GM19193 (cell line): ENCODE results near the gene FRY.

Experiments used
- POLR2A ChIP-seq: IDR thresholded peaks from 4 replicates; pipeline ENCODE4 v1.6.1; 2011; ENCODE audit not compliant: insufficient read depth, insufficient read length; ENCODE audit errors: extremely low read depth

The FRY gene

GRCh38 chr13:32278426-32278825, 246.9 kb downstream of the FRY start:
- TF ChIP-seq POLR2A: no peak

- TF ChIP-seq POLR2A: no peak
These were observed 249.5 kb downstream of the FRY start for GRCh38 chr13:32281096-32281495.

DNA sequence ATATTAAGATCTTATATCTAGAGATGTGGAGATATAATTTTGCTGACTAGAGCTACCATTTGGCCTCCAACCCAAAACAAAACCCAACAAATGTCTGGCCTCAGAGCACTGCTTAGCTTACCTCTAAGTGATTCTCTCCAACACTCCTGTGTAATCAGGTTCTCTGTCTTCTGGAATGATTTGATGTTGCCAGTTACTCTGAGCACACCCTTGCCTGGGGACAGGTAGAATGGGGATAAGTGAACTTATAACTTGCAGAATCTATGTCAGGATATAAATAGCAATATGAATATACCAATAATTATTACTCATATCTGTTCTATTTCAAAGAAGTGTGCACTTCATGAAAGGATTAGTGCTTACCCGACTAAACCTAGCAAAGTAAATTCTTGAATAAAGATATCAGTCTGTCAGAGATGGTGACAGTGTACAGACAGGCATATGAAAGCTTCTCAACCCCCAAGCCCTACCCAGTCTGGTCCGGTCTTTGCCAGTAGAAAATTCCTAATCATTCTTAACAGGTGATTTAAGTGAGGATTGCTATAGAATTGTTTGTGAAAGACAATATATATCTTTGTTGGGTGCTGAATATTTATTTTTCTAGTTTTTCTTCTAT, 250.6 kb downstream of the FRY start:
- no peak for TF ChIP-seq POLR2A

DNA sequence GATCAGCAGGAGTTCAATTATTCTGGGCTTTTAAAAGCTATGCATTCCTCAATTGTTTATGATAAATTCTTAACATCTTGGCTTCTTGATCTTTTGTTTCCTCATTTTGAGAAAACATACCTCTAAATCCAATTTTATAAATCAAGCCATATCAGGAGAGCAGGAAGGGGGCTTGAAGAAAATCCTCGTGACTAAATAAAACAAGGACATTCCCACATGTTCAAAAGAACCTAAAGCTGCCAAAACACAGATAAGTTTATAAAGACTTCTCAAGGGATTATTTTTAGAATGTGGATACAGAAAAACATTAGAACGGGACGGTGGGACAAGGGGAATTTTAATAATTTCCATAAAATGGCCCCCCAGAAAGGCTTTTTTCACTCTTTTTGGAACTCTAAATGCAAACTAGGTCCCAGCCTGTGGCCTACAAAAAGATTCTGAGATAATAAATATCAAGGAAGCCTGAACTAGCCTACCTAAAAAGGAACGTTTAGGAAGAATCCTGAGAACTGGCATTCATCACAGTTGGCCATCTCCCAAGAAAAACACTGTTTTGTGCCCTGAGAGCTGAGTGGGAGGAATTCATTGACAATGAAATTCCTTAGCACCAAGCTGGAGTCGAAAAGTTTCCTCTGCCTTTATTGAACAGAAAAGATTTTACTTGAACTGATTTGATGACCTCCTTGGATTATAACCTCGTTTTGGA, 253.5 kb downstream of the FRY start:
- TF ChIP-seq POLR2A: no peak

GRCh38 chr13:32285633-32285965, 254.0 kb downstream of the FRY start:
- TF ChIP-seq POLR2A: no peak

DNA sequence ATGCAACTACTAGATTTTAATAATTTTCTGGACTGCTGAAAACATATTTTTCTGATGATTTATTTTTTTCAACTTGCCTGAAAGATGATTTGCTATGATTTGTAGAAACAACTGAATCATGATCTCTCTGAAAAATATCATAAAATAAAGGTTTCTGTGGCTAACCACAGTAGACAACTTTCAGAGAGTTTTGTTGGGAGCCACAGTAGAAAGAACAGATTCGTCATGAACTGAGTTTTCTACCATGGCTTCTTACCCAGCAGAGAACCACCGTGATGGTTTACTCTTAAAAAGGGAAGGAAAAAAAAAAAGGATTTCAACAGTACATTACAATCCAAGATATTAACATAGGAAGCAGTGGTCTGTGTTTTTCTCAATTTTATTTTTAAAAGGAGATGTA, 265.6 kb downstream of the FRY start:
- no peak for TF ChIP-seq POLR2A

DNA sequence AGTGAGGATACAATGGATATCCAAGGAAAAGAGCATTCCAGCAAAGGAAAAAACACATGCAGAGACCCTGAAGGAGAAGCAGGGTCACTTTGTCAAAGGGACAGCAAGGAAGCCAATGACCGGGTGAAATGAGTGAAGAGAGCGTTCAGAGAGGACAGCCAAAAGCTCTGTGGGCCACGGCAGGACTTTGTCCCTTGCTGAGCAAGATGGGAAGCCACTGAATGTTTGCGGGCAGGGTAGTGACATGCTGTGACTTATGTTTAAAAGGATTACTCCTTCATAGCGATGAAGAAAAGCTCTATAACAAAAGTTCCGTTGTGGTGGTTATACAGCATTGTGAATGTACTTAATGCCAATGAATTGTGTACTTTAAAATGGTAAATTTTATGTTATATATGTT, 267.1 kb downstream of the FRY start:
- TF ChIP-seq POLR2A: no peak

DNA sequence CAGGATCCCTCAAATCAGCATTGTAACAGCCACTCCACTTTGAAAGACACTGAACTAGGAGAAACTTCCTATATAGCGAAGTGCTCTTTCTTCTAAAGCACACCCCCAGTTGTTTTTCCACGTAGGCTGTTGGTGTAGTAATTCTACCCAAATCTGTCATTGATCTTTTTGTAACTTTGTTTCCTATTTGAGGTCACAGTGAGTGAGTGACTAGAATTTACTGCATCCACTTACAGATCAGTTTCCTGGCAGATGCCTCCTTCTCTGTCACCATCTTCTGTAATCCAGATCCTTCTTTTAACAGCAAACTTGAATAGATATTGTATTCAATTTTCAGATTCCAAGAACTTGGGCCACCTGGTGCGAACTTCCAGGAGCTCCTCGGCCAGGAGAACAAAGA, 268.3 kb downstream of the FRY start:
- TF ChIP-seq POLR2A: no peak

- no peak for TF ChIP-seq POLR2A
These were observed 268.8 kb downstream of the FRY start for GRCh38 chr13:32300406-32300805.

- TF ChIP-seq POLR2A: no peak
These were observed 269.3 kb downstream of the FRY start for GRCh38 chr13:32300920-32301319.

DNA sequence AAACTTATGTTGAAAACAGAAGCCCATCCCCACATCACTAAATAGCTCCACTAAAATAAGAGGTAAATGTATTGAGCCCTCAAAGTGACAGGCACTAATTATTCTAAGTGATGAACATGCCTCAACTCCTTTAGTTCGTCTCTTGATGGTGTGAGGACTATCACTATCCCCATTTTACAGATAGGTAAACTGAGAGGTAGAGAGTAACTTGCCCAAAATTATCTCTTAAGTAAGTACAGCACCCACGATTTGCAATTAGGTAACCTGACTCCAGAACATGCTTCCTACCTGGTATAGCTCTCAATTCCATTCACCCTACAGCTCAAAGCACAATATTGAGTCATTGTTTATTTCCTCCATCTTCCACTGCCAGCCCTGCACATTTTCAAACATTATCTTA, 270.9 kb downstream of the FRY start:
- no peak for TF ChIP-seq POLR2A

DNA sequence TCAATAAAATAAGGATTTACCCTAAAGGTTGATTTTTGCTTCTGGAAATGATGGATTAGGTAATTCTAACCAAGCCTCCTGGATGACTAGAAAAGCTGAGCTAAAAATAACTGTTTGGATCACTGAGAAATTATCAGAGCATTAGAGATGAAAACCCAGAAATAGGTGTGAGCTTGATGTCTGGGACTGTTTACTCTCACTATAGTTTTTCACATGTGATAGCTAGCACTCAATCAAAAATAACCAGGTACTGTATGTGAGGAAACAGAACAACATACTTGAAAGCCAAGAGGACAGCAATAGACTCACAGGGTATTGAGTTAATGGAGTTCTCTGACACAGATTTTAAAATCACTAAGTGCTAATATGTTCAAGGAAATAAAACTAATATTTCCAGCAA, 274.1 kb downstream of the FRY start:
- TF ChIP-seq POLR2A: no peak

GRCh38 chr13:32309312-32310133, 277.9 kb downstream of the FRY start:
- TF ChIP-seq POLR2A: no peak

DNA sequence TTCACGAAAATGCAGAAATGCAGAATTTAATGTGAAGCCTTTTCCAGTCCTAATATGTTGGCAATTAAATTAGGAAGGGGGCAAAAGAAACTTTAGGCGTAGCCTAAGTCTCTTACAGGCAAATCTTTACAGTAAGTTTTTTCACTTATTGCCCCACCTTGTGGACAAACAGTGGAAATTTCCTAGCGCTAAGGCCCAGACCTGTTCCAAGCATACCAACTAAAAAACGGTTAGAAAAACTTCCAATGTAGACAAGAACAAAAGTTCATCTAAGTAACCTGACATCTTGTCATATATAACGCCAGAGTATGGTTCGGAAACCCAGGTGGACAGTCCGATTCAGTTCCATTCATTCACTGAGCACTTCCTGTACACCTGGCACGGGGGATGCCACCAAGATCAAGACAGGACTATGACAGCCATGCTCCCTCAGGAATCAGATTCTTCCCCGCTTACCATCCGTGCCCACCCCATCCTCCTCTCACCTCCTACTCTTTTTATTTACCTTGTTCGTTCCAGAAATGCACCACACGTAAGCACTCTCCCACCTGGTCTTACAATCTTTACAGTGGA, 278.6 kb downstream of the FRY start:
- no peak for TF ChIP-seq POLR2A

DNA sequence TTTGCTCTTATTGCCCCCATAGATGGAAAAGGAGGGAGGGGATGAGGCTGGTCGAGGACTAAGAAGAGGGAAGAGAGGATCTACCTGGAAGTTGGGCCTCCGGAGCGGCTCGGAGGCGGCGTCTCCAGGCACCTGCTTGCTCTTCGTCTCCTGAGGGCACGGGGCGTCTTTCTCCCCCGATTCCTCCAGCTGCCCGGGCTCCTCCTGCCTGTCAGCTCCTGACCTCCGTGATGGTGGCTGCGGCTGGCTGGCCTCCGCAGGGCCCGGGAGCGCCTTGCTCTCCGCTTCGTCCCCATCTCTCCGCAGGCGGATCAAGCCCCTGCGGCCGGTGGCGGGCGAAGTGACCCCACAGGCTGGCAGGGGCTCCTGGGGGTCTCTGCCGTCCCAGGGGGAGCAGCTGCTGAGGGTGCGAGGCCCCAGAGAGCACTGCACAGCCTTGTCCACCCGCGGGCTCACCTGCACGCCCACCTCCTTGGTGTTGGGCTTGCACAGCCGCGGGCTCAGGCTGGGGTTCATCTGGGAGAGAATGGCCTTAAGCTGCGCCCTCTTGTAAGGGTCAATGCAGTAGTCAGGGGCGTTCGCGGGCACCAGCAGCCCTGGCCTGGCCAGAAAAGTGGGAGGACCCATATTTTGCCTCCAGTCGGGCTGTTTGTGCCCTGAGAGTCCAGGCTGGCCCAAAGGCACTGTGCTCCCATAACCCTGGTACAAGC, 279.8 kb downstream of the FRY start:
- TF ChIP-seq POLR2A: no peak
